ENCODE measurements around the gene OR2V2.
"Not testable (repeated sequence)": the region's sequence is repeated elsewhere in the genome, so short reads cannot be mapped to it uniquely, and the experiment has no call there.

The OR2V2 gene

DNA sequence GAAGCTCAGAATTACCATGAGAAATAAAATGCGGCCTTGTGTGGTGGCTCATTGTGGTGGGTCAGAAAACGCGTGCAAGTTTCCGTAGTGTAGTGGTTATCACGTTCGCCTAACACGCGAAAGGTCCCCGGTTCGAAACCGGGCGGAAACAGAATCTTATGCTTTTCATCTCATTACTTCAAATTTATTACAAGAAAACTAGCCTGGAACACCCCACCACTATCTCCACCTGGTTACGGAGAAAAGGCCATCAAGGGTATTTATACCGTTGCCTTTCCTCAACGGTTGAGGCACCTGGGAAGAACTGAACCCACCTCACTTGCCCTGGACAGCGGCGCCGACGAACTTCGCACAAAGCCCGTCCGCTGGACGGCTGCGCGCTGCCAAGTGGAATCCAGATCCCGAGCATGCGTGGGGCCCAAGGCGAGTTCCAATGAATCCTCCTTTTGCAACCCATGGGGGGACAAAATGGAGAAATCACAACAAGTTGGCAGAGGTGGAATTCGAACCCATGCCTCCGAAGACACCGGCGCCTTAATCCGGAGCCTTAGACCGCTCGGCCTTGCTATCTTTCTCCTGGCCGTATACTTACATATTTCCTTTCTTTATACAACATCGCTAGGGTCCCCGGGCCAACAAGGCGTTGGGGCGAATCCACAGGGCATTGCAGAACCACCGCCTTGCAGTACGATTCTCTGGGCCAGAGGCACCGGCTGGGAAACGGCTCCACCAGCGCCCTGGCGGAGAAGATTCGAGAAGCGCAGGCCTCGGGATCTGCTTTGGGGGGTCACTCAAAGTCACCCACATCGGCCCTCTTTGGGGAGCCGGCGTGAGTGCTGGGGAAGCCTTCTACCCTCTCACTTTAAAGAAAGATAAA, 16.9 kb downstream of the OR2V2 start:
- H3K36me3 Mint-ChIP-seq (ENCODE audit: low read depth) = peaks cover 3% of the 10 kb centered on the region
- no peak for DNase-seq (ENCODE audit: low spot score)
- H3K27ac Mint-ChIP-seq = peak overlapping the region; percentile 95
- peaks cover 23% of the 10 kb centered on the region for H3K27me3 Mint-ChIP-seq (ENCODE audit: low read depth)
- peaks cover 44% of the 10 kb centered on the region for H3K4me1 Mint-ChIP-seq (ENCODE audit: low read depth)
- H3K4me3 Mint-ChIP-seq = peak overlapping the region; percentile 82
- H3K9me3 Mint-ChIP-seq = no peaks in the 10 kb centered on the region

DNA sequence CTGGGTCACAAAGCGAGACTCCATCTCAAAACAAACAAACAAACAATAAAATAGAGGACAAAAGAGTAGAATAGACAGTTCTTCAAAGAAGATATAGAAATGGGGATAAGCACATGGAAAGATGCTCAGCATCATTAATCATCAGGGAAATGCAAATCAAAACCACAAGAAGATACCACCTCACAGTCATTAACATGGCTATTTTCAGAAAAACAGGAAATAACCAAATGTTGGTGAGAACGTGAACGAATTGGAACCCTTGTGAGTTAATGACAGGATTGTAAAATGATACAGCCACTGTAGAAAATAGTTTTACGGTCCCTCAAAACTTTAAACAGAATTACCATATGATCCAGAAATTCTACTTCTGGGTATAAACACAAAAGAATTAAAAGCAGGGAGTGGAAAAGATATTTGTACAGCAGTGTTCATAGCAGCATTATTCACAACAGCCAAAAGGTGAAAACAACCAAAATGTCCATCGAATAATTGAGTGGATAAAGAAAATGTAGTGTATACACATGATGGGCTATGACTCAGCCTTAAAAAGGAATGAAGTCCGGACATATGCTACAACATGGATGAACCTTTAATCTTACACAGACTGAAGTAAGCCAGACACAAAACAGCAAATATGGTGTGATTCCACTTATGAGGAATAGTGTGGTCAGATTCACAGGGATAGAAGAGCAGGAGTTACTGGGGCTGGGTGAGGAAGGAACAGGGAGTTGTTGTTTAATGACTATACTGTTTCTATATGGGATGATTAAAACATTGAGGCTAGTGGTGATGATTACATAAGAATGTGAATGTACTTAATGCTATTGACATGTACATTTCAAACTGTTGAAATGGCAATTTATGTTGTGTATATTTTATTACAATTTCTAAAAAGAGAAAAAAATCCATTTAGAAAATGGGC, 19.7 kb downstream of the OR2V2 start:
- Mint-ChIP-seq H3K4me1 (ENCODE audit: low read depth) (peaks cover 58% of the 10 kb centered on the region), H3K36me3 (ENCODE audit: low read depth) (peaks cover 7% of the 10 kb centered on the region), H3K4me3 (no peak overlapping the region), H3K27ac (peak overlapping the region; percentile 49), H3K27me3 (ENCODE audit: low read depth) (peaks cover 37% of the 10 kb centered on the region), H3K9me3 (no peaks in the 10 kb centered on the region)
- DNase-seq (ENCODE audit: low spot score) = no peak

DNA sequence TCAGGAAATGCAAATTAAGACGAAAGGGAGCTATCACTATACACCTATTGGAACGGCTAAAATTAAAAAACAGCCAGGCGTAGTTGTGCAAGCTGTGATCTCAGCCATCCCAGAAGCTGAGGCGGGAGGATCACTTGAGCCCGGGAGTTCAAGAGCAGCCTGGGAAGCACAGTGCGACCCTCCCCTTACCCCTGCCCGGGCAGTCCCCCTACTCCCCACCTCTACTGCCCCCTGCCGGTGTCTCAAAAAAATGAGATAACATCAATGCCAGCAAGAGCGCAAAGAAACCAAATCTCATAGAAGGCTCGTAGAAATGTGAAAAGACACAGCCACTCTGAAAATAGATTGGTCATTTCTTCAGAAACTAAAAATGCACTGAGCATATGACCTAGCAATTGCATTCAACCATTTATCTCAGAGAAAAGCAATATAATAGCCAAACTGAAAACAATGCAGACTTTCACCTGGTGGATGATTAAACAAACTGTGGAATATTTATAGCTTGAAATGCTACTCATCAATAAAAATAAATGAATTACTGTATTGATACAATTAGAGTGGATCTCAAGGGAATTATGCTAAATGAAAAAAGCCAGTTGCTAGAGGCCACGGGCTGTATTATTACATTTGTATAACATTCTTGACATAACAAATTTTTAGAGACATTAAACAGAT, 20.6 kb downstream of the OR2V2 start:
- H3K9me3 Mint-ChIP-seq = no peaks in the 10 kb centered on the region
- peaks cover 65% of the 10 kb centered on the region for H3K4me1 Mint-ChIP-seq (ENCODE audit: low read depth)
- H3K36me3 Mint-ChIP-seq (ENCODE audit: low read depth) = peaks cover 7% of the 10 kb centered on the region
- DNase-seq (ENCODE audit: low spot score) = no peak
- H3K27me3 Mint-ChIP-seq (ENCODE audit: low read depth) = peaks cover 37% of the 10 kb centered on the region
- peak overlapping the region; percentile 9 for H3K27ac Mint-ChIP-seq
- H3K4me3 Mint-ChIP-seq = no peak overlapping the region

DNA sequence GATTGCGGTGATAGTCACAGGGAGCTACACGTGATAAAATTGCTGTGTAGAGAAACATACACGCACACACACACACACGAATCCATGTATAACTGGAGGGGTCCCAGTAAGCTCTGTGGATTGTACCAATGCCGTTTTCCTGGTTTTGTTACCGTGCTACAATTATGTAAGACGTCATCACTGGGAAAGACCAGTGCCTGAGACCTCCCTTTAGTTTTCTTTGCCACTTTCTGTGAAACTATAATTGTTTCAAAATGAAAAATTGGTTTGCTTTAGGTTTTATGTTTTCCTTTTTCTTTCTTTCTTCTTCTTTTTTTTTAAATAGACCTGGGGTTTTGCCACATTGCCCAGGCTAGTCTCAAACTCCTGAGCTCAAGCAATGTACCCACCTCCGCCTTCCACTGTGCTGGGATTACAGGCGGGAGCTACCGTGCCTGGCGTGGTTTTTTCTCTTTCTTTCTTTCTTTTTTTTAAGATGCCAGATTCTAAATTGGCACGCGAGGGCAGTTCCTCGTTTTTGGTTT, 21.3 kb downstream of the OR2V2 start:
- peaks cover 7% of the 10 kb centered on the region for H3K36me3 Mint-ChIP-seq (ENCODE audit: low read depth)
- peaks cover 63% of the 10 kb centered on the region for H3K4me1 Mint-ChIP-seq (ENCODE audit: low read depth)
- no peak for DNase-seq (ENCODE audit: low spot score)
- H3K9me3 Mint-ChIP-seq = no peaks in the 10 kb centered on the region
- peak overlapping the region; percentile 62 for H3K27ac Mint-ChIP-seq
- peaks cover 44% of the 10 kb centered on the region for H3K27me3 Mint-ChIP-seq (ENCODE audit: low read depth)
- peak overlapping the region; percentile 61 for H3K4me3 Mint-ChIP-seq

DNA sequence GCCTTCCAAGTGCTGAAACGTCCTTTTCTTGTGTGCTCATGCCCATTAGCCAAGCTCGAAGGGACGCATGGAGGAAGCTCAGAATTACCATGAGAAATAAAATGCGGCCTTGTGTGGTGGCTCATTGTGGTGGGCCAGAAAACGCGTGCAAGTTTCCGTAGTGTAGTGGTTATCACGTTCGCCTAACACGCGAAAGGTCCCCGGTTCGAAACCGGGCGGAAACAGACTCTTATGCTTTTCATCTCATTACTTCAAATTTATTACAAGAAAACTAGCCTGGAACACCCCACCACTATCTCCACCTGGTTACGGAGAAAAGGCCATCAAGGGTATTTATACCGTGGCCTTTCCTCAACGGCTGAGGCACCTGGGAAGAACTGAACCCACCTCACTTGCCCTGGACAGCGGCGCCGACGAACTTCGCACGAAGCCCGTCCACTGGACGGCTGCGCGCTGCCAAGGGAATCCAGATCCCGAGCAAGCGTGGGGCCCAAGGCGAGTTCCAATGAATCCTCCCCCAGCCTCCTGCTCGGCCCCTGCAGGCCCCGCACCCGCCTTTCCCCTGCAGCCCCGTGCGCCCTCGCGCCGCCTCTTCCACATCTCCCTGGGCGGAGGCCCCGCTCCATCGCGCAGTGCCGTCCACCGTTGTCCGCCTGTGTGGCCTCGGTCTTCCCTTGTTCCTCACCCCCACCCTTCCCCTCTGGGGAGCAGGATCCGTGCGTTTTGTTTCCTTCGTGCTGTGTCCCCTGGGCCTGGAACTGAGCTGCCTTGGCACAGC, 22.3 kb downstream of the OR2V2 start:
- Mint-ChIP-seq H3K27me3 (ENCODE audit: low read depth) (peaks cover 43% of the 10 kb centered on the region), H3K4me3 (peak overlapping the region; percentile 73), H3K27ac (peak overlapping the region; percentile 78), H3K4me1 (ENCODE audit: low read depth) (peaks cover 59% of the 10 kb centered on the region)
- H3K9me3 Mint-ChIP-seq; H3K36me3 Mint-ChIP-seq (ENCODE audit: low read depth): not testable (repeated sequence)
- peak; percentile 66 for DNase-seq (ENCODE audit: low spot score)

DNA sequence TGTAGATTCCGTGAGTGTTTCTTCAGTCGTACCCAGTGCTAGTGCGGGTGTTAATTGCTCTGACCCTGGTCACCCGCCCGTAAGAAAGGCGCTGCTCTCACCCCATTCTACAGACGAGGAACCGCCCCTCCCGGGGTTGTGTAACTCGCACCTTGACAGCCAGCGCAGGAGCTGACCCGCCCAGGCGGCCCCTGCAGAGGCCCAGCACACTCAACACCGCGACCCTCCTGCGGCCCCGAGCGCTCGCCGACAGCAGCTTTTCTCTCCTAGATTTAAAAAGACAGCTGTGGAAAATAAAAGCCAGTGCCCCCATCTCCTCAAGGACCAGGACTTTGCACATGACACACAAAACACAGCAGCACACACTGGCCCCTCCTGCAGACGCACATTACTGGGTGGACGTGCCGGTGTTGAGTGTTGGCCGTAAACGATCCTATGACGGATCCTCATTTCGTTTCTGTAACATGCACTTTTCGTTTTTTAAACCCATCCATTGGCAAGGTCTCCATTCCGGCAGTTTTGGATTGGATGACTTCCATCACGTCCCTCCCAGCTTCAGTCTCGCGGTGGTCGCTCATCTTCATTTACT, 22.9 kb downstream of the OR2V2 start:
- H3K4me3 Mint-ChIP-seq = peak overlapping the region; percentile 73
- peaks cover 43% of the 10 kb centered on the region for H3K27me3 Mint-ChIP-seq (ENCODE audit: low read depth)
- no peaks in the 10 kb centered on the region for H3K9me3 Mint-ChIP-seq
- peak overlapping the region; percentile 78 for H3K27ac Mint-ChIP-seq
- H3K4me1 Mint-ChIP-seq (ENCODE audit: low read depth) = peaks cover 58% of the 10 kb centered on the region
- peaks cover 7% of the 10 kb centered on the region for H3K36me3 Mint-ChIP-seq (ENCODE audit: low read depth)
- DNase-seq (ENCODE audit: low spot score) = no peak

DNA sequence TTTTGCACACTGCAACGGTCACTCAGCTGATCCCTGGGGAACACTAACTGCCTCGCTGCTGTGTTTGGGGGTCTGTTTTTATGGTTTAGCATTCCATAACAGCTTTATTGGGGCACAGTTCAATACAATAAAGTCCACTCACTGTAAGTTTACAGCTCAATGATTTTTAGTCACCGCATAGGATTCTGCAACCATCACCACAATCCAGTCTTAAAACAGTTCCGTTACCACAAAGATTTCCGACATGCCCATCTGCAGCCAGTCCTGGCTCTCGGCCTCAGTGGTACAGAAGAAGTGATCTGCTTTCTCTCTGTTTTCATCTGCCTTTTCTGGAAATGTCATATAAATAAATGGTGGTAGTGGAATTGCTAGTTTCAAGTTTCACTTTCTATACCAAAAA, 23.6 kb downstream of the OR2V2 start:
- Mint-ChIP-seq H3K36me3 (ENCODE audit: low read depth) (peaks cover 7% of the 10 kb centered on the region), H3K4me1 (ENCODE audit: low read depth) (peaks cover 55% of the 10 kb centered on the region), H3K27ac (peak overlapping the region; percentile 71), H3K27me3 (ENCODE audit: low read depth) (peaks cover 42% of the 10 kb centered on the region), H3K9me3 (no peaks in the 10 kb centered on the region), H3K4me3 (peak overlapping the region; percentile 73)
- DNase-seq (ENCODE audit: low spot score) = no peak

DNA sequence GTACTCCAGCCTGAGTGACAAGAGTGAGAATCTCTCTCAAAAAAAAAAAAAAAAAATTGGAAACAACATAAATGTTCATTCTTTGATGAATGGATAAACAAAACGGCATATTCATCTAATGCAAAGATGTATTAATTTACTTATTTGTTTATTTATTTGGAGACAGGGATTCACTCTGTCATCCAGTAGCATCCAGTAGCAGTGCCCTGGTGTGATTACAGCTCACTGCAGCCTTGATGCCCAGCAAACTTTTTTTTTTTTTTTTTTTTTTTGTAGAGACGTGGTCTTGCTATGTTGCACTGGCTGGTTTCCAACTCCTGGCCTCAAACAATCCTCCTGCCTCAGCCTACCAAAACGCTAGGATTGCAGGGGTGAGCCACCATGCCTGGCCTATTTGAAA, 24.4 kb downstream of the OR2V2 start:
- no peak for DNase-seq (ENCODE audit: low spot score)
- Mint-ChIP-seq H3K4me1 (ENCODE audit: low read depth) (peaks cover 52% of the 10 kb centered on the region), H3K9me3 (no peaks in the 10 kb centered on the region), H3K27ac (no peak overlapping the region), H3K27me3 (ENCODE audit: low read depth) (peaks cover 40% of the 10 kb centered on the region), H3K36me3 (ENCODE audit: low read depth) (peaks cover 7% of the 10 kb centered on the region), H3K4me3 (peak overlapping the region; percentile 14)

DNA sequence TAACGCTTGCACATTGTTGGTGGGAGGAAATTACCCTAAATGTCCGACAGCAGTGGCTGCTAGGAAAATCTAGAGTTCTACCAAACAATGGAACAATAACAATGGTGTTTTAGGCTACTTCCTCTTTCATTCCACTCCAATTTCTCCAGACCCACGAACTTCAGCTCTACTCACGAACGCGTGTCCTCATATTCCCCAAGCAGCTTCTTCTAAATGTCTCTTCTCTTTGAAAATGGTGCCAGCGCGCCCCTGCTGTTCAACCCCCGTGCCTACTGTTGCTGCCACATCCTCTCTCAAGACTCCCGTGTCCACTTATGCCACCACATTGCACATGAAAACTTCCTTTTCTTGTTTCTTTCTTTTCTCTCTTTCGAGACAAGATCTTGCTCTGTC, 25.6 kb downstream of the OR2V2 start:
- Mint-ChIP-seq H3K36me3 (ENCODE audit: low read depth) (peaks cover 7% of the 10 kb centered on the region), H3K4me3 (peak overlapping the region; percentile 94), H3K27ac (peak overlapping the region; percentile 97), H3K9me3 (no peaks in the 10 kb centered on the region), H3K4me1 (ENCODE audit: low read depth) (peaks cover 41% of the 10 kb centered on the region), H3K27me3 (ENCODE audit: low read depth) (peaks cover 41% of the 10 kb centered on the region)
- peak; percentile 25 for DNase-seq (ENCODE audit: low spot score)

DNA sequence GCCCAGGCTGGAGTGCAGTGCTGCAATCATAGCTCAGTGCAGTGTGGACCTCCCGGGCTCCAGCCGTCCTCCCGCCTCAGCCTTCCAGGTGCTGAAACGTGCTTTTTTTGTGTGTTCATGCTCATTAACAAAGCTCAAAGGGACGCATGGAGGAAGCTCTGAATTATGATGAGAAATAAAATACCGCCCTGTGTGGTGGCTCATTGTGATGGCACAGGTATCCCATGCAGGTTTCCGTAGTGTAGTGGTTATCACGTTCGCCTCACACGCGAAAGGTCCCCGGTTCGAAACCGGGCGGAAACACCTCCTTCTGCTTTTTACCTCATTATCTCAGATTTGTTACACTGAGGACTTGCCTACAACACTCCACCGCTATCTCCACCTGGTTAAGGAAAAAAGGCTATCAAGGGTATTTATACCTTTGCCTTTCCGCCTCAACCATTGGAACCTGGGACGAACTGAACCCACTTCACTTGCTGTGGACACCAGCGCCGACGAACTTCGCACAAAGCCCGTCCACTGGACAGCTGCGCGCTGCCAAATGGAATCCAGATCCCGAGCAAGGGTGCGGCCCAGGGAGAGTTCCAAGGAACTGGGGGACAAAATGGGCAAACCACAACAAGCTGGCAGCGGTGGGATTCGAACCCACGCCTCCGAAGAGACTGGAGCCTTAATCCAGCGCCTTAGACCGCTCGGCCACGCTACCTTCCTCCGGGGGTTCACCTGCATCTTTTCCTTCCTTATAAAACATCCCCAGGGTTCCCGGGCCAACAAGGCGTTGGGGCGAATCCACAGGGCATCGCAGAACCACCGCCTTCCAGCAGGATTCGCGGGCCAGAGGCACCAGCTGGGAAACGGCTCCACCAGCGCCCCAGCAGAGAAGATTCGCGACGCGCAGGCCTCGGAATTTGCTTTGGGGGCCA, 26.3 kb downstream of the OR2V2 start:
- no peaks in the 10 kb centered on the region for H3K9me3 Mint-ChIP-seq
- H3K4me1 Mint-ChIP-seq (ENCODE audit: low read depth) = peaks cover 38% of the 10 kb centered on the region
- peaks cover 38% of the 10 kb centered on the region for H3K27me3 Mint-ChIP-seq (ENCODE audit: low read depth)
- peaks cover 7% of the 10 kb centered on the region for H3K36me3 Mint-ChIP-seq (ENCODE audit: low read depth)
- peak overlapping the region; percentile 97 for H3K27ac Mint-ChIP-seq
- peak overlapping the region; percentile 94 for H3K4me3 Mint-ChIP-seq
- peak; percentile 68 for DNase-seq (ENCODE audit: low spot score)

DNA sequence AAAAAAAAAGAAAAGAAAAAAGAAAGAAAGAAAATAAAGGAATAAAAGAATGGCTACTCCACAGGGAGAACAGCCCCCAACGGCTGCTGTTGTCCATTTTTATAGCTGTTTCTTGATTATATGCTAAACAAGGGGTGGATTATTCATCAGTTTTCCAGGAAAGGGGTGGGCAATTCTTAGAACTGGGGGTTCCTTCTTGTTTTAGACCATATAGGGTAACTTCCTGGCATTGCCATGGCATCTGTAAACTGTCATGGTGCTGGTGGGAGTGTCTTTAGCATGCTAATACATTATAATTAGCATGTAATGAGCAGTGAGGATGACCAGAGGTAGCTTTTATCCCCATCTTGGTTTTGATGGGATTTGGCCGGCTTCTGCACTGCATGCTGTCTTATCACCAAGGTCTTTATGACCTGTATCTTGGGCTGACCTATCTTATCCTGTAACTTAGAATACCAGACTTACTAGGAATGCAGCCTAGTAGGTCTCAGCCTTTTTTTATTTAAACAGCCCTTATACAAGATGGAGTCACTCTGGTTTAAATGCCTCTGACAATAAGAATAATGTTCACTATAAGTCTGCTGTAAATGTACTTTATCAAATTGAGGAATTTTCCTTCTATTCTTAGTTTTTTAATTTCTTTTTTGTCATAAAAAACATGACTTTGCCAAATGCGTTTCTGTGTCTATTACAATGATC, 29.0 kb downstream of the OR2V2 start:
- peaks cover 22% of the 10 kb centered on the region for H3K27me3 Mint-ChIP-seq (ENCODE audit: low read depth)
- peaks cover 16% of the 10 kb centered on the region for H3K4me1 Mint-ChIP-seq (ENCODE audit: low read depth)
- DNase-seq (ENCODE audit: low spot score) = no peak
- no peak overlapping the region for H3K27ac Mint-ChIP-seq
- H3K36me3 Mint-ChIP-seq (ENCODE audit: low read depth) = no peaks in the 10 kb centered on the region
- no peak overlapping the region for H3K4me3 Mint-ChIP-seq
- no peaks in the 10 kb centered on the region for H3K9me3 Mint-ChIP-seq
